IMR-90 (cell line): ENCODE results near the gene CDT1. TPM values are rescaled to one million over a fixed set of nuclear protein-coding genes. Genes with fewer than 3 reads are reported as not detected.
A peak's percentile ranks its signal among the peaks of the same experiment; 100 is the strongest.

ENCODE experiments used
- ATAC-seq: fragments of 200-7000 bp; cut with Tn5 transposase; 2 replicates; pipeline ENCODE4 v1.9.1; 2020; ENCODE audit warnings: low read depth, mild to moderate bottlenecking, moderate library complexity
- BruUV-seq: library from RNA; stranded (reverse); fragments of 400-500 nt; replicated peaks from 2 replicates; lab custom pipeline; 2021; lab: Mats Ljungman, UMichigan
- CTCF ChIA-PET: fragments of 300-600 bp; formaldehyde crosslinking; extraction: SDS; loops from one replicate; lab custom pipeline; 2021; ENCODE audit warnings: antibody characterized with exemption; lab: Yijun Ruan, JAX
- POLR2A ChIA-PET: fragments of 300-600 bp; sonication (Branson Sonifier 250); formaldehyde crosslinking; loops from one replicate; lab custom pipeline; 2022; ENCODE audit warnings: antibody characterized with exemption; ENCODE audit not compliant: unreplicated experiment; lab: Charles Lee
- DNase-seq: peaks from one replicate; pipeline ENCODE4 v3.0.0; 2013
- H2AFZ ChIP-seq: replicated peaks from 2 replicates; pipeline ENCODE3; 2013; ENCODE audit warnings: low read length, mild to moderate bottlenecking; ENCODE audit not compliant: poor library complexity
- H2AK5ac ChIP-seq: 2 replicates; pipeline ENCODE4 v1.6.1; 2013; ENCODE audit warnings: low read depth, low read length, inconsistent platforms
- H2AK9ac ChIP-seq: replicated peaks from 2 replicates; pipeline ENCODE3; 2013; ENCODE audit warnings: mild to moderate bottlenecking, low read depth, low read length, moderate library complexity; ENCODE audit not compliant: poor library complexity
- H2BK120ac ChIP-seq: 2 replicates; pipeline ENCODE4 v1.6.1; 2013; ENCODE audit warnings: low read depth, low read length, inconsistent platforms
- H2BK15ac ChIP-seq: 3 replicates; pipeline ENCODE4 v1.6.1; 2013; ENCODE audit warnings: low read depth, low read length, inconsistent platforms
- H2BK20ac ChIP-seq: 2 replicates; pipeline ENCODE4 v1.6.1; 2013; ENCODE audit warnings: low read depth, mild to moderate bottlenecking, inconsistent platforms, low read length, moderate library complexity
- H2BK5ac ChIP-seq: 2 replicates; pipeline ENCODE4 v1.6.1; 2013; ENCODE audit warnings: mild to moderate bottlenecking, low read depth, low read length, inconsistent platforms; ENCODE audit not compliant: poor library complexity, severe bottlenecking
- H3K14ac ChIP-seq: replicated peaks from 2 replicates; pipeline ENCODE4 v1.6.1; 2013; ENCODE audit warnings: low read depth, low read length, inconsistent platforms
- H3K18ac ChIP-seq: 2 replicates; pipeline ENCODE4 v1.6.1; 2013; ENCODE audit warnings: low read depth, low read length, control low read depth
- H3K23ac ChIP-seq: 2 replicates; pipeline ENCODE4 v1.6.1; 2013; ENCODE audit warnings: low read depth, low read length, inconsistent platforms
- H3K27ac ChIP-seq: 2 replicates; pipeline ENCODE4 v1.5.1; 2013; ENCODE audit warnings: mild to moderate bottlenecking, control low read depth, low read length; ENCODE audit not compliant: insufficient read depth
- H3K27me3 ChIP-seq: 2 replicates; pipeline ENCODE4 v1.6.1; 2013; ENCODE audit warnings: low read length; ENCODE audit not compliant: control insufficient read depth, insufficient read depth
- H3K36me3 ChIP-seq: 2 replicates; pipeline ENCODE4 v1.6.1; 2013; ENCODE audit warnings: low read length, mixed read lengths; ENCODE audit not compliant: control insufficient read depth, insufficient read depth
- H3K4ac ChIP-seq: 2 replicates; pipeline ENCODE4 v1.6.1; 2013; ENCODE audit warnings: low read depth, low read length, inconsistent platforms
- H3K4me1 ChIP-seq: 2 replicates; pipeline ENCODE4 v1.6.1; 2013; ENCODE audit warnings: low read length, mixed read lengths; ENCODE audit not compliant: control insufficient read depth, insufficient read depth
- H3K4me2 ChIP-seq: 2 replicates; pipeline ENCODE4 v1.6.1; 2013; ENCODE audit warnings: low read depth, mild to moderate bottlenecking, control low read depth, low read length, moderate library complexity
- H3K4me3 ChIP-seq: 2 replicates; pipeline ENCODE4 v1.5.1; 2013; ENCODE audit warnings: low read depth, mild to moderate bottlenecking, control low read depth, low read length, moderate library complexity; ENCODE audit not compliant: insufficient read depth
- H3K56ac ChIP-seq: 2 replicates; pipeline ENCODE4 v1.6.1; 2013; ENCODE audit warnings: low read length, inconsistent platforms; ENCODE audit not compliant: insufficient read depth; ENCODE audit errors: extremely low read depth
- H3K79me1 ChIP-seq, 2 experiments: 2 replicates each; pipeline ENCODE4 v1.6.1; 2013; ENCODE audit warnings: low read length in 2 of 2, inconsistent platforms in 1 of 2, low read depth in 1 of 2
- H3K9ac ChIP-seq: 2 replicates; pipeline ENCODE4 v1.6.1; 2013; ENCODE audit warnings: low read depth, low read length, control low read depth
- H3K9me1 ChIP-seq: 2 replicates; pipeline ENCODE4 v1.6.1; 2013; ENCODE audit warnings: low read length, inconsistent platforms; ENCODE audit not compliant: insufficient read depth
- H3K9me3 ChIP-seq: 2 replicates; pipeline ENCODE4 v1.6.1; 2013; ENCODE audit warnings: low read length; ENCODE audit not compliant: control insufficient read depth, insufficient read depth
- H4K20me1 ChIP-seq: 2 replicates; pipeline ENCODE4 v1.6.1; 2013; ENCODE audit warnings: low read length, inconsistent platforms; ENCODE audit not compliant: insufficient read depth
- H4K5ac ChIP-seq: 2 replicates; pipeline ENCODE4 v1.6.1; 2013; ENCODE audit warnings: mild to moderate bottlenecking, low read depth, low read length, control low read depth
- H4K8ac ChIP-seq, 2 experiments: 2 replicates each; pipeline ENCODE4 v1.6.1; 2013; ENCODE audit warnings: low read depth in 2 of 2, low read length in 2 of 2, control low read depth in 1 of 2, inconsistent platforms in 1 of 2
- H4K91ac ChIP-seq: 2 replicates; pipeline ENCODE4 v1.6.1; 2013; ENCODE audit warnings: low read depth, low read length, inconsistent platforms; ENCODE audit not compliant: insufficient read depth
- BHLHE40 ChIP-seq: fragments of 150-350 bp; IDR thresholded peaks from 2 replicates; pipeline ENCODE4 v1.6.1; 2016; ENCODE audit warnings: mild to moderate bottlenecking, low read depth, low read length
- CEBPB ChIP-seq: IDR thresholded peaks from 2 replicates; pipeline ENCODE4 v1.6.1; 2012; ENCODE audit warnings: low read depth, low read length, improper control_type of control experiment
- CHD1 ChIP-seq: IDR thresholded peaks from 2 replicates; pipeline ENCODE4 v1.6.1; 2012; ENCODE audit warnings: low read depth, low read length, improper control_type of control experiment
- FOS ChIP-seq: fragments of 150-350 bp; IDR thresholded peaks from 2 replicates; pipeline ENCODE4 v1.6.1; 2016; ENCODE audit warnings: low read depth, low read length
- MAFK ChIP-seq: IDR thresholded peaks from 2 replicates; pipeline ENCODE4 v1.6.1; 2012; ENCODE audit warnings: low read depth, low read length, improper control_type of control experiment
- MAZ ChIP-seq: IDR thresholded peaks from 2 replicates; pipeline ENCODE4 v1.6.1; 2012; ENCODE audit warnings: low read depth, mild to moderate bottlenecking, low read length, improper control_type of control experiment, moderate library complexity, borderline replicate concordance
- MXI1 ChIP-seq: IDR thresholded peaks from 2 replicates; pipeline ENCODE4 v1.6.1; 2012; ENCODE audit warnings: low read depth, mild to moderate bottlenecking, low read length, moderate library complexity, borderline replicate concordance
- NFE2L2 ChIP-seq: fragments of 150-350 bp; IDR thresholded peaks from 2 replicates; pipeline ENCODE4 v1.6.1; 2016; ENCODE audit warnings: low read depth, mild to moderate bottlenecking, low read length
- POLR2A ChIP-seq: IDR thresholded peaks from 2 replicates; pipeline ENCODE4 v1.6.1; 2012; ENCODE audit warnings: mild to moderate bottlenecking, low read depth, low read length
- RCOR1 ChIP-seq: IDR thresholded peaks from 2 replicates; pipeline ENCODE4 v1.6.1; 2012; ENCODE audit warnings: mild to moderate bottlenecking, low read length, improper control_type of control experiment; ENCODE audit not compliant: insufficient replicate concordance
- SMC3 ChIP-seq: fragments of 150-350 bp; IDR thresholded peaks from 2 replicates; pipeline ENCODE4 v1.6.1; 2016; ENCODE audit warnings: low read depth, mild to moderate bottlenecking, antibody characterized with exemption, low read length, moderate library complexity
- WGBS, 2 experiments: methylation state at CpG; one replicate each; pipeline versions ENCODE4 v1.1.5 to v1.1.7; 2013; ENCODE audit warnings: missing lambda C conversion rate in 2 of 2; ENCODE audit not compliant: insufficient read length in 1 of 2; ENCODE audit errors: extremely low coverage in 2 of 2; 5-methylcytosine and 5-hydroxymethylcytosine counted together
- dilution Hi-C: fragments of 300-500 bp; cut with HindIII; formaldehyde crosslinking; loops from one replicate; pipeline ENCODE4 v1.14.3; 2018; ENCODE audit warnings: low sequenced_read_pairs; ENCODE audit not compliant: unreplicated experiment
- in situ Hi-C: fragments of 300-500 bp; cut with MboI; formaldehyde crosslinking; loops from 3 replicates; pipeline ENCODE4 v1.14.3; 2019; ENCODE audit warnings: low sequenced_read_pairs, inconsistent platforms, mixed read lengths
- intact Hi-C: fragments of 100-400 bp; cut with micrococcal nuclease; formaldehyde crosslinking; loops from 2 replicates; pipeline ENCODE4 v1.10.0; 2022
- polyA plus RNA-seq, 3 experiments: library from polyadenylated mRNA; depleted of rRNA; stranded (reverse); fragments of >200 nt; gene quantifications; 2 replicates each; pipeline ENCODE4 v1.2.3, GENCODE V29; 2012; ENCODE audit warnings: low replicate concordance in 1 of 3
- total RNA-seq: library from RNA; depleted of rRNA; stranded (reverse); fragments of >200 nt; gene quantifications from 2 replicates; pipeline ENCODE4 v1.2.3, GENCODE V29; 2012
- TF ChIP-seq, protein P1 (sequence below): fragments of 150-350 bp; IDR thresholded peaks from 2 replicates; pipeline ENCODE4 v1.6.1; 2017; ENCODE audit warnings: mild to moderate bottlenecking, antibody characterized with exemption, low read length, low read depth
- TF ChIP-seq, protein P2 (sequence below): fragments of 150-350 bp; IDR thresholded peaks from 2 replicates; pipeline ENCODE4 v1.6.1; 2016; ENCODE audit warnings: low read depth, mild to moderate bottlenecking, low read length, moderate library complexity, borderline replicate concordance
- TF ChIP-seq, protein P3 (sequence below): conservative IDR thresholded peaks from 2 replicates; pipeline ENCODE4 v1.5.1; 2012; ENCODE audit warnings: mild to moderate bottlenecking, low read depth, low read length, improper control_type of control experiment

The CDT1 gene
- total and polyA plus RNA-seq, 2 of the 4 experiments (the other 2 are of a cell fraction) = 3.2 to 11.8 TPM

DNA sequence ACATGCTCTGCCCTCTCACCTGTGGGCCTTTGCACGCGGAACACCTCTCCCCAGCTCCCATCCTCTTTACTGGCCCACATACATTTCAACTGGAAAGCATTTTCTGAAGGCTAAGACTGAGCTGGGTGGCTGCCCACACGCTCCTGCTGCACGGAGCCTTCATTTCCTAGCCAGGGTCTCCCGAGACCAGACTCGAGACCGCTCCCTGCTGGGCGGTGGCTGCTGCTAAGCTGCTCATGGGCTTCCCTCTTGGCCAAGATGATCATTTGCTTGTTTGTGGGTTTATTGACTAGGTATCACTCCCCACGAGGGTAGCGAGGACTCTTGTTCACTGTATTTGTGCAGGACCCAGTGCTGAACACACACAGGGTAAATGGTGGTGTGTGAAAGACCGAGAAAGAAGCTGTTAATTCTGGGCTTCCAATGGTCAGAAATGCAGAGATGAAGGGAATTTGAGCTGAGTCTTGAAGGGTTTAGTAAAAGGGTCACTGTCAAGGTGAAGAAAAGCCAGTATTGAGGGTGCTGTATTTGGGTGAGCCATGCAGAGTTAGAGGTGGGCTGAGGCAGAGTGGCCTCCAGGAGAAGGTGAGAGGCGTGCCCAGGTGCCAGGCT lies 54.2 kb downstream of the CDT1 start:
- Histone ChIP-seq H2AFZ (peak overlapping the region; percentile 96), H4K8ac (peak overlapping the region in 1 of 2 experiments; percentile 97; a peak in 1 of 4 replicates), H2BK120ac (no peak overlapping the region), H2AK5ac (no peak overlapping the region; the same call in 1 of the 2 replicates), H3K14ac (no peak overlapping the region; the same call in 1 of the 2 replicates), H3K23ac (peak overlapping the region; percentile 61), H3K4me2 (peak overlapping the region; percentile 95), H4K5ac (no peak overlapping the region), H4K20me1 (peaks cover 18% of the 10 kb centered on the region), H3K4me1 (peaks cover 9% of the 10 kb centered on the region), H3K4me3 (peak overlapping the region; percentile 97), H3K9me1 (0 out of 2 replicates have a peak, but pooled peaks cover 4% of the 10 kb centered on the region), H2AK9ac (peak overlapping the region; percentile 98), H3K56ac (0 out of 2 replicates have a peak overlapping the region, but pooled peaks have one; percentile 45), H3K4ac (peak overlapping the region; percentile 86), H4K91ac (no peak overlapping the region), H3K36me3 (peaks cover 28% of the 10 kb centered on the region), H3K9me3 (no peaks in the 10 kb centered on the region), H2BK15ac (no peak overlapping the region), H2BK20ac (no peak overlapping the region), H3K79me1 (peaks cover 9 to 38% of the 10 kb centered on the region in 2 experiments), H3K18ac (no peak overlapping the region), H3K27ac (peak overlapping the region; percentile 79), H2BK5ac (no peak overlapping the region), H3K9ac (peak overlapping the region; percentile 90), H3K27me3 (no peaks in the 10 kb centered on the region)
- POLR2A ChIA-PET = no interaction called here
- CTCF ChIA-PET = interaction anchor here (1.1 to 2.0 kb wide), 8 partner anchors 13 to 120 kb away, joined by 3 to 7 read pairs (median 5); partner anchors contain the start of gene APRT
- in situ Hi-C loops (no loop called here), intact Hi-C loops (loop anchor here (1.0 to 5.0 kb wide), 4 partner anchors 42 to 359 kb away; partner anchors contain the start of gene ZNF778), dilution Hi-C loops (no loop called here)
- peak; percentile 72 for DNase-seq
- no TSS peak for BruUV-seq
- peak; percentile 65 for ATAC-seq
- 25% methylated on average over 5 of the region's 12 CpGs; no CpG with 5 or more reads in 1 of the 2 experiments for WGBS, 2 experiments
- TF ChIP-seq, protein P1, sequence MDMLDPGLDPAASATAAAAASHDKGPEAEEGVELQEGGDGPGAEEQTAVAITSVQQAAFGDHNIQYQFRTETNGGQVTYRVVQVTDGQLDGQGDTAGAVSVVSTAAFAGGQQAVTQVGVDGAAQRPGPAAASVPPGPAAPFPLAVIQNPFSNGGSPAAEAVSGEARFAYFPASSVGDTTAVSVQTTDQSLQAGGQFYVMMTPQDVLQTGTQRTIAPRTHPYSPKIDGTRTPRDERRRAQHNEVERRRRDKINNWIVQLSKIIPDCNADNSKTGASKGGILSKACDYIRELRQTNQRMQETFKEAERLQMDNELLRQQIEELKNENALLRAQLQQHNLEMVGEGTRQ = no peak
- TF ChIP-seq FOS (no peak), POLR2A (no peak), SMC3 (peak; percentile 79), CHD1 (no peak), RCOR1 (no peak), MXI1 (0 out of 2 replicates have a peak, but pooled peaks have one; percentile 69), CEBPB (no peak), MAZ (no peak), MAFK (no peak), BHLHE40 (no peak), NFE2L2 (no peak)
- TF ChIP-seq, protein P2, sequence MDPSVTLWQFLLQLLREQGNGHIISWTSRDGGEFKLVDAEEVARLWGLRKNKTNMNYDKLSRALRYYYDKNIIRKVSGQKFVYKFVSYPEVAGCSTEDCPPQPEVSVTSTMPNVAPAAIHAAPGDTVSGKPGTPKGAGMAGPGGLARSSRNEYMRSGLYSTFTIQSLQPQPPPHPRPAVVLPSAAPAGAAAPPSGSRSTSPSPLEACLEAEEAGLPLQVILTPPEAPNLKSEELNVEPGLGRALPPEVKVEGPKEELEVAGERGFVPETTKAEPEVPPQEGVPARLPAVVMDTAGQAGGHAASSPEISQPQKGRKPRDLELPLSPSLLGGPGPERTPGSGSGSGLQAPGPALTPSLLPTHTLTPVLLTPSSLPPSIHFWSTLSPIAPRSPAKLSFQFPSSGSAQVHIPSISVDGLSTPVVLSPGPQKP = no peak
- TF ChIP-seq, protein P3, sequence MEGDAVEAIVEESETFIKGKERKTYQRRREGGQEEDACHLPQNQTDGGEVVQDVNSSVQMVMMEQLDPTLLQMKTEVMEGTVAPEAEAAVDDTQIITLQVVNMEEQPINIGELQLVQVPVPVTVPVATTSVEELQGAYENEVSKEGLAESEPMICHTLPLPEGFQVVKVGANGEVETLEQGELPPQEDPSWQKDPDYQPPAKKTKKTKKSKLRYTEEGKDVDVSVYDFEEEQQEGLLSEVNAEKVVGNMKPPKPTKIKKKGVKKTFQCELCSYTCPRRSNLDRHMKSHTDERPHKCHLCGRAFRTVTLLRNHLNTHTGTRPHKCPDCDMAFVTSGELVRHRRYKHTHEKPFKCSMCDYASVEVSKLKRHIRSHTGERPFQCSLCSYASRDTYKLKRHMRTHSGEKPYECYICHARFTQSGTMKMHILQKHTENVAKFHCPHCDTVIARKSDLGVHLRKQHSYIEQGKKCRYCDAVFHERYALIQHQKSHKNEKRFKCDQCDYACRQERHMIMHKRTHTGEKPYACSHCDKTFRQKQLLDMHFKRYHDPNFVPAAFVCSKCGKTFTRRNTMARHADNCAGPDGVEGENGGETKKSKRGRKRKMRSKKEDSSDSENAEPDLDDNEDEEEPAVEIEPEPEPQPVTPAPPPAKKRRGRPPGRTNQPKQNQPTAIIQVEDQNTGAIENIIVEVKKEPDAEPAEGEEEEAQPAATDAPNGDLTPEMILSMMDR = peak; percentile 78
